ENCODE results near the gene MEGF11. TPM values are rescaled to one million over a fixed set of nuclear protein-coding genes. Genes with fewer than 3 reads are reported as not detected.

The MEGF11 gene
- total RNA-seq, 1 experiment from 2014 or later: 1.2 TPM

- H2AFZ ChIP-seq (ENCODE audit: low read length): no peak overlapping the region
- H3K56ac ChIP-seq (ENCODE audit: insufficient read length, low read depth, low read length): no peak overlapping the region
- H3K9me3 ChIP-seq (ENCODE audit: control insufficient read depth, low read depth, low read length): no peaks in the 10 kb centered on the region
- H3K27ac ChIP-seq (ENCODE audit: insufficient read length, low read depth, low read length): no peak overlapping the region
- Mint-ChIP-seq H3K36me3 (ENCODE audit: insufficient read depth in 1 of 3, low read depth in 3 of 3) (no peaks in the 10 kb centered on the region), H3K4me1 (peaks cover 0 to 3% of the 10 kb centered on the region in 2 experiments; a peak in 2 of 4 replicates), H3K27ac (no peak overlapping the region), H3K9me3 (no peaks in the 10 kb centered on the region), H3K4me3 (no peak overlapping the region), H3K27me3 (ENCODE audit: low read depth) (no peaks in the 10 kb centered on the region; the same call in 1 of the 2 replicates)
- H3K4me2 ChIP-seq (ENCODE audit: insufficient read depth, insufficient read length, low read length): no peak overlapping the region
- H4K5ac ChIP-seq (ENCODE audit: insufficient read length, low read depth, low read length): no peak overlapping the region
- H2BK20ac ChIP-seq (ENCODE audit: low read depth, low read length, poor library complexity, severe bottlenecking): no peak overlapping the region
- no peak overlapping the region for H3K4ac ChIP-seq (ENCODE audit: low read depth, low read length)
- H2AK5ac ChIP-seq (ENCODE audit: insufficient read length, low read length): no peak overlapping the region
- H3K23me2 ChIP-seq (ENCODE audit: insufficient read length, low read depth, low read length, poor library complexity, severe bottlenecking): no peaks in the 10 kb centered on the region
- H4K91ac ChIP-seq (ENCODE audit: insufficient read length, low read depth, low read length): no peak overlapping the region
- no peak for TF ChIP-seq CTCF (conservative IDR thresholded peaks at IDR 0.05)
- no peaks in the 10 kb centered on the region for H3K79me2 ChIP-seq (ENCODE audit: insufficient read depth, low read length)
- no peak overlapping the region for H4K8ac ChIP-seq (replicated peaks; ENCODE audit: insufficient read length, low read depth, low read length)
- no peaks in the 10 kb centered on the region for H3K4me1 ChIP-seq (ENCODE audit: insufficient read depth, low read length)
- no peak overlapping the region for H2BK15ac ChIP-seq (ENCODE audit: low read depth, low read length)
- no peak for DNase-seq
- H2BK5ac ChIP-seq (ENCODE audit: insufficient read length, low read length): no peak overlapping the region
- no peaks in the 10 kb centered on the region for H3K27me3 ChIP-seq (ENCODE audit: insufficient read depth, low read length)
- H3K9ac ChIP-seq (ENCODE audit: extremely low read depth, insufficient read length, low read length): no peak overlapping the region
- H2BK12ac ChIP-seq (ENCODE audit: insufficient read length, low read depth, low read length): no peak overlapping the region
- no peak overlapping the region for H3K18ac ChIP-seq (ENCODE audit: insufficient read length, low read depth, low read length)
- H3T11ph ChIP-seq (ENCODE audit: low read length): no peak overlapping the region
- no peak overlapping the region for H3K23ac ChIP-seq (ENCODE audit: insufficient read length, low read depth, low read length)
- no peak overlapping the region for H3K14ac ChIP-seq (ENCODE audit: insufficient read depth, low read length)
- no peaks in the 10 kb centered on the region for H4K20me1 ChIP-seq (ENCODE audit: control insufficient read depth, insufficient read depth, insufficient read length)
- H2BK120ac ChIP-seq (ENCODE audit: low read depth, low read length, poor library complexity, severe bottlenecking): no peak overlapping the region
- no peaks in the 10 kb centered on the region for H3K79me1 ChIP-seq (ENCODE audit: insufficient read depth, low read depth, low read length, poor library complexity, severe bottlenecking)
These were observed 313.0 kb downstream of the MEGF11 start for GRCh38 chr15:65940618-65940909.
